Upper lobe of right lung (tissue), 1 donor: ENCODE data around the gene PRAMEF1. TPM values are rescaled to one million over a fixed set of nuclear protein-coding genes. Genes with fewer than 3 reads are reported as not detected.

Experiments used
- ATAC-seq: fragments of 200-7000 bp; cut with Tn5 transposase; one replicate; pipeline ENCODE4 v1.9.1; 2020; ENCODE audit warnings: mild to moderate bottlenecking, moderate library complexity
- DNase-seq: peaks from one replicate; pipeline ENCODE4 v3.0.0-alpha.2; 2020
- H3K27ac ChIP-seq: fragments of 200-600 bp; one replicate; pipeline ENCODE4 v1.8.0; 2022
- H3K27me3 ChIP-seq: fragments of 200-600 bp; one replicate; pipeline ENCODE4 v1.8.0; 2022; ENCODE audit warnings: mild to moderate bottlenecking
- H3K36me3 ChIP-seq: fragments of 200-600 bp; one replicate; pipeline ENCODE4 v1.8.0; 2022
- H3K4me1 ChIP-seq: fragments of 200-600 bp; one replicate; pipeline ENCODE4 v1.8.0; 2022
- H3K4me3 ChIP-seq: fragments of 200-600 bp; one replicate; pipeline ENCODE4 v1.8.0; 2022; ENCODE audit warnings: mild to moderate bottlenecking
- H3K9me3 ChIP-seq: fragments of 200-600 bp; one replicate; pipeline ENCODE4 v1.8.0; 2022
- intact Hi-C: fragments of 100-400 bp; cut with DNase I; formaldehyde crosslinking; loops from one replicate; pipeline ENCODE4 v1.11.0; 2022
- total RNA-seq: library from RNA; stranded (reverse); fragmentation: NEBNext Ultra II Directional; extraction: Animal tissue kit (Norgen Biotek cat#: 25700); gene quantifications from one replicate; pipeline ENCODE4 v1.2.1, GENCODE V29; 2021
- TF ChIP-seq, protein P1 (sequence below): fragments of 200-600 bp; IDR thresholded peaks from one replicate; pipeline ENCODE4 v1.8.0; 2022; ENCODE audit warnings: antibody characterized with exemption
- donor health status: DM: no; HTN: yes; CAD: no; lungs with severe emphysema.

PRAMEF1 gene
- total RNA-seq, 1 donor from 2014 or later, result not detected

DNA sequence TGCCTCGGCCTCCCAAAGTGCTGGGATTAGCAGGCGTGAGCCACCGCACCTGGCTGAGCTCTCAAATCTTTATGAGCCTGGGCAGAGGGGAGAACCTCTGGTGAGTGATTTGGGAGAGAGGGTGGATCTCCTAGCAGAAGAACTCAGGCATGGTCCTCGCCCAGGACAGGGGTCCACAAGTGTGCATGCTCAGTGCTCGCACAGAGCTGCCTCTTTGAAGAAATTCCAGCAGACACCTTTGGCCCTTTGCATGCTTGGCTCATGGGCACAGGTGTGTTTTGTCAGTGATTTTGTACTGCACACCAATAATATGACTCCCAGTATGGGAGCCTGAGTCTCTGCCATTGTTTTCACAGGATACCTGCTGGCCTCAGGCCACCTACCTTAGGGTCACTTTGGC, 29.4 kb upstream of the PRAMEF1 start:
- Histone ChIP-seq H3K27me3 (peaks cover 7% of the 10 kb centered on the region), H3K36me3 (no peaks in the 10 kb centered on the region), H3K4me3 (no peak overlapping the region), H3K4me1 (no peaks in the 10 kb centered on the region), H3K27ac (no peak overlapping the region), H3K9me3 (no peaks in the 10 kb centered on the region)
- DNase-seq, result no peak
- TF ChIP-seq, protein P1, sequence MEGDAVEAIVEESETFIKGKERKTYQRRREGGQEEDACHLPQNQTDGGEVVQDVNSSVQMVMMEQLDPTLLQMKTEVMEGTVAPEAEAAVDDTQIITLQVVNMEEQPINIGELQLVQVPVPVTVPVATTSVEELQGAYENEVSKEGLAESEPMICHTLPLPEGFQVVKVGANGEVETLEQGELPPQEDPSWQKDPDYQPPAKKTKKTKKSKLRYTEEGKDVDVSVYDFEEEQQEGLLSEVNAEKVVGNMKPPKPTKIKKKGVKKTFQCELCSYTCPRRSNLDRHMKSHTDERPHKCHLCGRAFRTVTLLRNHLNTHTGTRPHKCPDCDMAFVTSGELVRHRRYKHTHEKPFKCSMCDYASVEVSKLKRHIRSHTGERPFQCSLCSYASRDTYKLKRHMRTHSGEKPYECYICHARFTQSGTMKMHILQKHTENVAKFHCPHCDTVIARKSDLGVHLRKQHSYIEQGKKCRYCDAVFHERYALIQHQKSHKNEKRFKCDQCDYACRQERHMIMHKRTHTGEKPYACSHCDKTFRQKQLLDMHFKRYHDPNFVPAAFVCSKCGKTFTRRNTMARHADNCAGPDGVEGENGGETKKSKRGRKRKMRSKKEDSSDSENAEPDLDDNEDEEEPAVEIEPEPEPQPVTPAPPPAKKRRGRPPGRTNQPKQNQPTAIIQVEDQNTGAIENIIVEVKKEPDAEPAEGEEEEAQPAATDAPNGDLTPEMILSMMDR, result no peak
- ATAC-seq, result no peak
- intact Hi-C loops, result no loop called here

DNA sequence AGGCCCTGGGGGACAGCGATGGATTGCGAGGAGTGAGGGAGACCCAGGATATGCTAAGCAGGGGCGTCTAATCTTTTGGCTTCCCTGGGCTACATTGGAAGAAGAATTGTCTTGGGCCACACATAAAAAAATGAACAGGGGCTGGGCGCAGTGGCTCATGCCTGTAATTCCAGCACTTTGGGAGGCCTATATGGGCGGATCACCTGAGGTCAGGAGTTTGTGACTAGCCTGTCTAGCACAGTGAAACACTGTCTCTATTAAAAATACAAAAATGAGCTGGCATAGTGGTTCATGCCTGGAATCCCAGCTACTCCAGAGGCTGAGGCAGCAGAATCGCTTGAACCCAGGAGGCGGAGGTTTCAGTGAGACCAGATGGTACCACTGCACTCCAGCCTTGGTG, 28.4 kb upstream of the PRAMEF1 start:
- DNase-seq (no peak), ATAC-seq (no peak)
- Histone ChIP-seq H3K4me3 (no peak overlapping the region), H3K27me3 (peaks cover 7% of the 10 kb centered on the region), H3K4me1 (no peaks in the 10 kb centered on the region), H3K27ac (no peak overlapping the region), H3K36me3 (no peaks in the 10 kb centered on the region), H3K9me3 (no peaks in the 10 kb centered on the region)
- intact Hi-C loops, result no loop called here
- TF ChIP-seq, protein P1, result no peak

DNA sequence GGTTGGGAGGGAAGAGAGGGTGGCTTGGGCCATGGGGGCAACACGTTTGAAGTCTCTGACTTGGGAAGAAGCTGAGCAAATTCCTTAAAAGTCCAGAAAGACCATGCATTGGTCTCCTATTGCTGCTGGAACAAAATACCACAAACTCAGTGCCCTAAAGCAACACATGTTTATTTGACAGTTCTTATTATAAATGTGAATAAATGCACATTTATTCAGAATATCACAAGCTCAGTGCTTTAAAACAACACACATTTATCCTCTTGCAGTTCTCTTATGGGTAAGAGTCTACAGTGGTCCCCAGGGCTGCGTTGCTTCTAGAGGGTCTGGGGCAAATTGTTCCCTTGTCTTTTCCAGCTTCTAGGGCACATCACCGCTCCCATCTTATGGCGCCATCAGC, 27.7 kb upstream of the PRAMEF1 start:
- no peak overlapping the region for H3K4me3 ChIP-seq
- ATAC-seq, result no peak
- TF ChIP-seq, protein P1, result no peak
- DNase-seq, result no peak
- H3K36me3 ChIP-seq, result no peaks in the 10 kb centered on the region
- no peak overlapping the region for H3K27ac ChIP-seq
- no peaks in the 10 kb centered on the region for H3K9me3 ChIP-seq
- H3K4me1 ChIP-seq, result no peaks in the 10 kb centered on the region
- intact Hi-C loops, result no loop called here
- H3K27me3 ChIP-seq, result peaks cover 7% of the 10 kb centered on the region

DNA sequence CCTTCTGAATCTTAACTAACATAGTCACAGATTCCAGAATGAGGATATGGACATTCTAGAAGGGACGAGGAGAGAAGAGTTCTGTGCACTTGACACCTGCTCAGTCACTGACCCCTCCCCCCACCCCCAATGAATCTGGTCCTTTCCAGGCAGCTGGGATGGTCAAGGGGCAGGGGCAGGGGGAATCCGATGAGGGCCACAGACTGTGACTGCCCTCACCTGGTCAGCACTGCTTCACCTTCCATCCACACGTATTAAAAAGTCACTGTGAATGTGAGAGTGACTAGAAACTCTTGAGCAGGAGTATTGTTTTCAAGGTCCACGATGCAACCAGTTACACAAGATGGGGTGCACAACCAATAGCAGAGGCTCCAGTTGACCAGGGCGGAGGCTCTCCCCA, 27.2 kb upstream of the PRAMEF1 start:
- Histone ChIP-seq H3K4me1 (no peaks in the 10 kb centered on the region), H3K9me3 (no peaks in the 10 kb centered on the region), H3K4me3 (no peak overlapping the region), H3K36me3 (no peaks in the 10 kb centered on the region), H3K27ac (no peak overlapping the region), H3K27me3 (peaks cover 4% of the 10 kb centered on the region)
- TF ChIP-seq, protein P1, result no peak
- ATAC-seq, result no peak
- intact Hi-C loops, result no loop called here
- DNase-seq, result no peak

DNA sequence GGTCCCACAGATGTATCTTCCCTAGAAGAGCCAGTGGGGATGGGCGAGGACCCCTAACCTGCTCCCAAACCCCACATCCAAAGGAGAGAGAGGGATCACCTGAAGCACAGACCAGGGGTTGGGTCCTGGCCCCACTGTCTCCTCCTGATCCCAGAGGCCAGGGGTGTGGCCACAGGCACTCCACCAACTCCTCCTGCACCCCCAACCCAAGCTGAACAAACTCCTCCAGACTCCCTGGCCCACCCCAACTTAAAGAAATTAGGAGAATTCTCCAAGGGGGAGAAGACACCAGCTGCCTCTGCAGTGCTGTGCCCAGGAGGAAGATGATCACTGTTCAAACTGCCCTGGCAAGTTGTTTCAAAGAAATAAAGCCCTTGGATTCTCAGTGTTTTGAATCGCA, 22.2 kb upstream of the PRAMEF1 start:
- ATAC-seq, result no peak
- Histone ChIP-seq H3K27ac (no peak overlapping the region), H3K27me3 (peaks cover 12% of the 10 kb centered on the region), H3K36me3 (no peaks in the 10 kb centered on the region), H3K9me3 (no peaks in the 10 kb centered on the region), H3K4me1 (no peaks in the 10 kb centered on the region), H3K4me3 (no peak overlapping the region)
- DNase-seq, result no peak
- TF ChIP-seq, protein P1, result no peak
- intact Hi-C loops, result no loop called here

DNA sequence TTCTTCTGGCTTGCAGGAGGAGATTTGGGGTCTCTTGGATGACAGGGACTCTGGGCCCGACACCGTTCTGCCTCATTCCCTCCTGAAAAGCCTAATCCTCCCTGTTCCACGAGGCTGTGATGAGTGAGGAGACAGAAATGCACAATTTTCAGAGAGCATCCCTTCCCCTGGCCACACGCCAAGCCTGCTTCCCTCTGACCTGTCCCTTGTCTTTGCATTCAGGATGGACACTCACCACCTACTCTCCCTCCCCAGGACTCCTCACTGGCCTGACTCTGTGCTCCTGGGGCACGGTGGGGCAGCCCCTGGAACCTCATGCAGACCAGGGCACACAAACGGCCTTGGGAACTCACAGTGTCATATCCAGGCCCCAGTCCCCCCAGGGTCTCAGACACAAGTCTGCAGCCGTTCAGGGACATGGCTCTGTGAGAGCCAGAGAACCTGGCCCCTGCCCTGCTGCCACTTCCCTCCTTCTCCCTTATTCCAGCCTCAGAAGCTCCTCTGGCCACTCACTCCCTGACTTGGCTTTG, 21.2 kb upstream of the PRAMEF1 start:
- no peaks in the 10 kb centered on the region for H3K36me3 ChIP-seq
- no peak overlapping the region for H3K27ac ChIP-seq
- no peaks in the 10 kb centered on the region for H3K9me3 ChIP-seq
- ATAC-seq (no peak), DNase-seq (no peak)
- peaks cover 12% of the 10 kb centered on the region for H3K27me3 ChIP-seq
- H3K4me3 ChIP-seq, result no peak overlapping the region
- no peaks in the 10 kb centered on the region for H3K4me1 ChIP-seq
- TF ChIP-seq, protein P1, result no peak
- intact Hi-C loops, result no loop called here
